IMR-90 (cell line): ENCODE results near the gene SEMA6A. TPM values are rescaled to one million over a fixed set of nuclear protein-coding genes. Genes with fewer than 3 reads are reported as not detected.

Experiments used
- ATAC-seq: fragments of 200-7000 bp; cut with Tn5 transposase; 2 replicates; pipeline ENCODE4 v1.9.1; 2020; ENCODE audit warnings: low read depth, mild to moderate bottlenecking, moderate library complexity
- BruUV-seq: library from RNA; stranded (reverse); fragments of 400-500 nt; replicated peaks from 2 replicates; lab custom pipeline; 2021; lab: Mats Ljungman, UMichigan
- CTCF ChIA-PET: fragments of 300-600 bp; formaldehyde crosslinking; extraction: SDS; loops from one replicate; lab custom pipeline; 2021; ENCODE audit warnings: antibody characterized with exemption; lab: Yijun Ruan, JAX
- POLR2A ChIA-PET: fragments of 300-600 bp; sonication (Branson Sonifier 250); formaldehyde crosslinking; loops from one replicate; lab custom pipeline; 2022; ENCODE audit warnings: antibody characterized with exemption; ENCODE audit not compliant: unreplicated experiment; lab: Charles Lee
- DNase-seq: peaks from one replicate; pipeline ENCODE4 v3.0.0; 2013
- H2AFZ ChIP-seq: replicated peaks from 2 replicates; pipeline ENCODE3; 2013; ENCODE audit warnings: low read length, mild to moderate bottlenecking; ENCODE audit not compliant: poor library complexity
- H2AK5ac ChIP-seq: 2 replicates; pipeline ENCODE4 v1.6.1; 2013; ENCODE audit warnings: low read depth, low read length, inconsistent platforms
- H2AK9ac ChIP-seq: replicated peaks from 2 replicates; pipeline ENCODE3; 2013; ENCODE audit warnings: mild to moderate bottlenecking, low read depth, low read length, moderate library complexity; ENCODE audit not compliant: poor library complexity
- H2BK120ac ChIP-seq: 2 replicates; pipeline ENCODE4 v1.6.1; 2013; ENCODE audit warnings: low read depth, low read length, inconsistent platforms
- H2BK15ac ChIP-seq: 3 replicates; pipeline ENCODE4 v1.6.1; 2013; ENCODE audit warnings: low read depth, low read length, inconsistent platforms
- H2BK20ac ChIP-seq: 2 replicates; pipeline ENCODE4 v1.6.1; 2013; ENCODE audit warnings: low read depth, mild to moderate bottlenecking, inconsistent platforms, low read length, moderate library complexity
- H2BK5ac ChIP-seq: 2 replicates; pipeline ENCODE4 v1.6.1; 2013; ENCODE audit warnings: mild to moderate bottlenecking, low read depth, low read length, inconsistent platforms; ENCODE audit not compliant: poor library complexity, severe bottlenecking
- H3K14ac ChIP-seq: replicated peaks from 2 replicates; pipeline ENCODE4 v1.6.1; 2013; ENCODE audit warnings: low read depth, low read length, inconsistent platforms
- H3K18ac ChIP-seq: 2 replicates; pipeline ENCODE4 v1.6.1; 2013; ENCODE audit warnings: low read depth, low read length, control low read depth
- H3K23ac ChIP-seq: 2 replicates; pipeline ENCODE4 v1.6.1; 2013; ENCODE audit warnings: low read depth, low read length, inconsistent platforms
- H3K27ac ChIP-seq: 2 replicates; pipeline ENCODE4 v1.5.1; 2013; ENCODE audit warnings: mild to moderate bottlenecking, control low read depth, low read length; ENCODE audit not compliant: insufficient read depth
- H3K27me3 ChIP-seq: 2 replicates; pipeline ENCODE4 v1.6.1; 2013; ENCODE audit warnings: low read length; ENCODE audit not compliant: control insufficient read depth, insufficient read depth
- H3K36me3 ChIP-seq: 2 replicates; pipeline ENCODE4 v1.6.1; 2013; ENCODE audit warnings: low read length, mixed read lengths; ENCODE audit not compliant: control insufficient read depth, insufficient read depth
- H3K4ac ChIP-seq: 2 replicates; pipeline ENCODE4 v1.6.1; 2013; ENCODE audit warnings: low read depth, low read length, inconsistent platforms
- H3K4me1 ChIP-seq: 2 replicates; pipeline ENCODE4 v1.6.1; 2013; ENCODE audit warnings: low read length, mixed read lengths; ENCODE audit not compliant: control insufficient read depth, insufficient read depth
- H3K4me2 ChIP-seq: 2 replicates; pipeline ENCODE4 v1.6.1; 2013; ENCODE audit warnings: low read depth, mild to moderate bottlenecking, control low read depth, low read length, moderate library complexity
- H3K4me3 ChIP-seq: 2 replicates; pipeline ENCODE4 v1.5.1; 2013; ENCODE audit warnings: low read depth, mild to moderate bottlenecking, control low read depth, low read length, moderate library complexity; ENCODE audit not compliant: insufficient read depth
- H3K56ac ChIP-seq: 2 replicates; pipeline ENCODE4 v1.6.1; 2013; ENCODE audit warnings: low read length, inconsistent platforms; ENCODE audit not compliant: insufficient read depth; ENCODE audit errors: extremely low read depth
- H3K79me1 ChIP-seq, 2 experiments: 2 replicates each; pipeline ENCODE4 v1.6.1; 2013; ENCODE audit warnings: low read length in 2 of 2, inconsistent platforms in 1 of 2, low read depth in 1 of 2
- H3K9ac ChIP-seq: 2 replicates; pipeline ENCODE4 v1.6.1; 2013; ENCODE audit warnings: low read depth, low read length, control low read depth
- H3K9me1 ChIP-seq: 2 replicates; pipeline ENCODE4 v1.6.1; 2013; ENCODE audit warnings: low read length, inconsistent platforms; ENCODE audit not compliant: insufficient read depth
- H3K9me3 ChIP-seq: 2 replicates; pipeline ENCODE4 v1.6.1; 2013; ENCODE audit warnings: low read length; ENCODE audit not compliant: control insufficient read depth, insufficient read depth
- H4K20me1 ChIP-seq: 2 replicates; pipeline ENCODE4 v1.6.1; 2013; ENCODE audit warnings: low read length, inconsistent platforms; ENCODE audit not compliant: insufficient read depth
- H4K5ac ChIP-seq: 2 replicates; pipeline ENCODE4 v1.6.1; 2013; ENCODE audit warnings: mild to moderate bottlenecking, low read depth, low read length, control low read depth
- H4K8ac ChIP-seq, 2 experiments: 2 replicates each; pipeline ENCODE4 v1.6.1; 2013; ENCODE audit warnings: low read depth in 2 of 2, low read length in 2 of 2, control low read depth in 1 of 2, inconsistent platforms in 1 of 2
- H4K91ac ChIP-seq: 2 replicates; pipeline ENCODE4 v1.6.1; 2013; ENCODE audit warnings: low read depth, low read length, inconsistent platforms; ENCODE audit not compliant: insufficient read depth
- BHLHE40 ChIP-seq: fragments of 150-350 bp; IDR thresholded peaks from 2 replicates; pipeline ENCODE4 v1.6.1; 2016; ENCODE audit warnings: mild to moderate bottlenecking, low read depth, low read length
- ELK1 ChIP-seq: fragments of 150-350 bp; IDR thresholded peaks from 2 replicates; pipeline ENCODE4 v1.6.1; 2016; ENCODE audit warnings: low read depth, mild to moderate bottlenecking, low read length, moderate library complexity, borderline replicate concordance
- MAZ ChIP-seq: IDR thresholded peaks from 2 replicates; pipeline ENCODE4 v1.6.1; 2012; ENCODE audit warnings: low read depth, mild to moderate bottlenecking, low read length, improper control_type of control experiment, moderate library complexity, borderline replicate concordance
- MXI1 ChIP-seq: IDR thresholded peaks from 2 replicates; pipeline ENCODE4 v1.6.1; 2012; ENCODE audit warnings: low read depth, mild to moderate bottlenecking, low read length, moderate library complexity, borderline replicate concordance
- WGBS, 2 experiments: methylation state at CpG; one replicate each; pipeline versions ENCODE4 v1.1.5 to v1.1.7; 2013; ENCODE audit warnings: missing lambda C conversion rate in 2 of 2; ENCODE audit not compliant: insufficient read length in 1 of 2; ENCODE audit errors: extremely low coverage in 2 of 2; 5-methylcytosine and 5-hydroxymethylcytosine counted together
- dilution Hi-C: fragments of 300-500 bp; cut with HindIII; formaldehyde crosslinking; loops from one replicate; pipeline ENCODE4 v1.14.3; 2018; ENCODE audit warnings: low sequenced_read_pairs; ENCODE audit not compliant: unreplicated experiment
- in situ Hi-C: fragments of 300-500 bp; cut with MboI; formaldehyde crosslinking; loops from 3 replicates; pipeline ENCODE4 v1.14.3; 2019; ENCODE audit warnings: low sequenced_read_pairs, inconsistent platforms, mixed read lengths
- intact Hi-C: fragments of 100-400 bp; cut with micrococcal nuclease; formaldehyde crosslinking; loops from 2 replicates; pipeline ENCODE4 v1.10.0; 2022
- polyA plus RNA-seq, 3 experiments: library from polyadenylated mRNA; depleted of rRNA; stranded (reverse); fragments of >200 nt; gene quantifications; 2 replicates each; pipeline ENCODE4 v1.2.3, GENCODE V29; 2012; ENCODE audit warnings: low replicate concordance in 1 of 3
- total RNA-seq: library from RNA; depleted of rRNA; stranded (reverse); fragments of >200 nt; gene quantifications from 2 replicates; pipeline ENCODE4 v1.2.3, GENCODE V29; 2012

Gene SEMA6A
- total and polyA plus RNA-seq, 2 of the 4 experiments (the other 2 are of a cell fraction), result 0.27 to 0.36 TPM

DNA sequence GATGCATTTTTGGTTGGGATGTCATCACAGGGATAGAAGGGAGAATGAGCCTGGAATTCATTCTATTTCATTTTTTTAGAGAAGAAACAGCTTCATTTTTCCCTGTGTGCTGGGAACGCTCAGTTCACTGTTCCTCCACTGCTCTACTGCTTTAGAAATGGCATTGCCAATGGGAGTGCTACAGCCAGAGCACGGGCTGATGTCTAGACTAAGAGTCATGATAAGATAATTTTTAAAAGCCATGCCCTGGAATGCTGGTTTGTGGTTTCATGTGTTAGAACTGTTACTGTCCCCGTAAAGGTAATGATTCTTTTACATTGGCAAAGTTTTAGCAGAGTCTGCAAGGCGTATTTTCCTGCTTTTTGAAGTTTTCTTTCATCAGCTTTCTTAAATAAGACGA is 119.6 kb downstream of the SEMA6A start:
- BruUV-seq, result no TSS peak

More for the DNA sequence above, 119.6 kb downstream of the SEMA6A start:
- Histone ChIP-seq H3K18ac (no peak overlapping the region), H4K8ac (no peak overlapping the region), H4K5ac (no peak overlapping the region), H3K4me3 (no peak overlapping the region), H3K4me2 (no peak overlapping the region), H2BK15ac (no peak overlapping the region), H3K9me1 (peaks cover 9% of the 10 kb centered on the region; the same call in 1 of the 2 replicates), H3K9me3 (no peaks in the 10 kb centered on the region), H2BK20ac (no peak overlapping the region), H3K36me3 (no peaks in the 10 kb centered on the region), H3K9ac (no peak overlapping the region), H3K14ac (no peak overlapping the region), H3K23ac (no peak overlapping the region), H4K91ac (no peak overlapping the region), H3K4me1 (0 out of 2 replicates have a peak, but pooled peaks cover 2% of the 10 kb centered on the region), H2BK5ac (no peak overlapping the region), H2AK9ac (no peak overlapping the region), H2AFZ (no peak overlapping the region), H3K27ac (no peak overlapping the region), H3K4ac (no peak overlapping the region), H3K27me3 (peaks cover 14% of the 10 kb centered on the region), H3K79me1 (no peaks in the 10 kb centered on the region), H3K56ac (no peak overlapping the region), H2BK120ac (no peak overlapping the region), H4K20me1 (peaks cover 11% of the 10 kb centered on the region; the same call in 1 of the 2 replicates), H2AK5ac (no peak overlapping the region)
- TF ChIP-seq ELK1, result no peak
- TF ChIP-seq BHLHE40, result peak; percentile 21; the same call in 1 of the 2 replicates
- no peak for TF ChIP-seq MXI1
- TF ChIP-seq MAZ, result no peak
- dilution Hi-C loops, result no loop called here
- CTCF ChIA-PET, result no interaction called here
- 0 out of 2 replicates have a peak, but pooled peaks have one; percentile 6 for ATAC-seq
- WGBS, 2 experiments, result no CpG with 5 or more reads among the region's 5 CpGs
- POLR2A ChIA-PET, result interaction anchor here (0.5 kb wide), 1 partner anchor 120 kb away, joined by 9 read pairs; no protein-coding TSS in a partner anchor
- in situ Hi-C loops, result no loop called here
- peak; percentile 6 for DNase-seq
- intact Hi-C loops, result loop anchor here (2.0 kb wide), 1 partner anchor 316 kb away; no protein-coding TSS in a partner anchor
